ENCODE results near the gene CUEDC2. TPM values are rescaled to one million over a fixed set of nuclear protein-coding genes. Genes with fewer than 3 reads are reported as not detected.

CUEDC2 gene
- total and polyA plus RNA-seq, 5 donors: 68.7 to 94.6 (median 73.1) TPM

DNA sequence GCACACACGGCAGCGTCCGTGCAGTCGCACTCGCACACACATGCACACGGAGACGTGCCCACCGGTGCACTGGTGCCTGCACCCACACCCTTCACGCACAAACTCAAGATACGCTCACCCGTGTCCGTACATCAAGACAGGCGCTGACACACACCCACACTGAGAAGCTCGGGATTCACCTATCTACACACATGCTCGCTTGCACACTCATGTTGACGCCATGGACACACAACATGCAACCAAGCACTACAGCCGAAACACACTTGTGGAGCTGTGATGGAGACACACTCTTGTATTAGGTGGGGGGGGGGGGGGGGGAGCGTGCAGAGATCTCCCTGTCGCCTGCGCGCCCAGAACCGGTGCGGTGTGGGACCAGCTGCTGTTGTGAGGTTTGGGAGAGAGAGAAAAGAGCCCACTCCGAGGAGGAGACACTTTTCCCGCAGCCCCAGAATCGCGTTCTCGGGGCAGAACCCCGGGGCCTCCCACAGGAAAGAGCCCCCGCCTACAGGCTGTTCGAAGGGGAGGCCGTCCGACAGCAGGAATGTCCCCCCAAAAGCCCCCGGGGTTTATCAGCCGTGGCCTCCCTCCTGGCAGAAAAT, 37.5 kb downstream of the CUEDC2 start:
- WGBS: under 1% methylated on average over 35 of the region's 35 CpGs
- H3K27ac ChIP-seq (ENCODE audit: low read length): peak overlapping the region; percentile 97
- peak overlapping the region; percentile 78 for H3K4me3 ChIP-seq (ENCODE audit: low read length)
- no peak for DNase-seq
- H3K4me1 ChIP-seq (ENCODE audit: control insufficient read depth, insufficient read depth, low read length): peaks cover 2% of the 10 kb centered on the region
- H3K9me3 ChIP-seq (ENCODE audit: control insufficient read depth, low read length): no peaks in the 10 kb centered on the region
- ATAC-seq: peak in 1 of 2 donors; percentile 0
- intact Hi-C loops (cut with DNase I): loop anchor here in 2 of 4 donors (5.0 to 10.0 kb wide), 3 partner anchors 168 to 190 kb away; partner anchors contain the start of gene ELOVL3 (in 1 of the 2)
- no peaks in the 10 kb centered on the region for H3K27me3 ChIP-seq (ENCODE audit: control insufficient read depth, insufficient read depth)

DNA sequence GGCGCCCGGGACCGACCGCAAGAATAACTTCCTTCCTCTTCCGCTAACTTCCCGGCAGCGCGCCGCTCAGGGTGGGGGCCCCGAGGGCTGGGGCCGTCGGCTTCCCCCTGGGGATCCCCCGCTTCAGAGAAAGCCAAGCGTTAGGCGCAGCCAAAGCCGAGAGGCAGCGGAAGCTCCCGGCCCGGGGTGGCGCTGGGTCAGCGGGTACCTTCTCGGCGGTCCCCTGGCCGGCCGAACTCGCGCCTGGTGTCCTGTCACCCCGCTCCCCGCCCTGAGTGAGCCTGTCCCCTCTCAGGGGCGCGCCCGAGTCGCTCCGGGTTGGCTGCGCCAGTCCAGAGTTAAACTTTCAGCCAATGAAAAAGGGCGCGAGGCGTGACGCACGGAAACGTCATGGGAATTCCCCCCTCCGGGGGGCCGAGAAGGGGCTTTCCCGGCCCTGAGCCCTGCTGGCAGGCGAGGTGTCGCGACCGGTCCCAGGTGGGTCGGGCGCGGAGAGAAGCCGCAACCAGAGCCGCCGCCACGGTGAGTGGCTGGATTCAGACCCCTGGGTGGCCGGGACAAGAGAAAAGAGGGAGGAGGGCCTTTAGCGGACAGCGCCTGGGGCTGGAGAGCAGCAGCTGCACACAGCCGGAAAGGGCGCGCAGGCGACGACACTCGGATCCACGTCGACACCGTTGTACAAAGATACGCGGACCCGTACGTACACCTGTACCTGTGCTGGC, 38.1 kb downstream of the CUEDC2 start:
- Histone ChIP-seq H3K27me3 (ENCODE audit: control insufficient read depth, insufficient read depth) (no peaks in the 10 kb centered on the region), H3K4me1 (ENCODE audit: control insufficient read depth, insufficient read depth, low read length) (peaks cover 2% of the 10 kb centered on the region), H3K27ac (ENCODE audit: low read length) (peak overlapping the region; percentile 97), H3K9me3 (ENCODE audit: control insufficient read depth, low read length) (no peaks in the 10 kb centered on the region), H3K4me3 (ENCODE audit: low read length) (peak overlapping the region; percentile 78)
- DNase-seq (peak; percentile 97 to 98 (median 97)), ATAC-seq (peak; percentile 94 to 95)
- intact Hi-C loops (cut with DNase I): loop anchor here in 1 of 4 donors (10.0 kb wide), 1 partner anchor 191 kb away; no protein-coding TSS in a partner anchor
- WGBS: under 1% methylated on average over 71 of the region's 71 CpGs

DNA sequence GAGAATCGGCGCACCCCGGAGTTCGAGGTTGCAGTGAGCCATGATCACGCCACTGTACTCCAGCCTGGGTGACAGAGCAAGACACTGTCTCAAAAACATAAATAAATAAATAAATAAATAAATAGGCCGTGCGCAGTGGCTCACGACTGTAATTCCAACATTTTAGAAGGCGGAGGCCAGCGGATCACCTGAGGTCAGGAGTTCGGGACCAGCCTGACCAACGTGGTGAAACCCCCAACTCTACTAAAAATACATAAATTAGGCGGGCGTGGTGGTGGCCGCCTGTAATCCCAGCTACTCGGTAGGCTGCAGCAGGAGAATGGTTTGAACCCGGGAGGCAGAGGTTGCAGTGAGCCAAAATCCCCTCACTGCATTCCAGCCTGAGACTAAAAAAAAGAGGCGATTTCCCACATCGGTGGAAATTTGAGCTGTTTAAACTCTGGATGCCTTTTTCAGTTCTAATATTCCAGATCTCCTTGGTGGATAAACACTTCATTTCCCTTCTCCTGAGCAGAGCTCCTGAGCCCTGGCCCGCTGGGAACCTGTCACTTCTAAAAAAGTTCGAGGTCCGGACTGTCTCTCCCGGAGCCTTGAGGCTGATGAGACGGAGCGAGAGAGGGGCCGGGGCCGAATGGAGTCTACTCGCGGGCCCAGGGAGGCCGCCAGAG, 38.8 kb downstream of the CUEDC2 start:
- 36% methylated on average over 30 of the region's 30 CpGs for WGBS
- H3K4me3 ChIP-seq (ENCODE audit: low read length): peak overlapping the region; percentile 78
- ATAC-seq: no peak
- intact Hi-C loops (cut with DNase I): loop anchor here in 1 of 4 donors (10.0 kb wide), 1 partner anchor 191 kb away; no protein-coding TSS in a partner anchor
- no peaks in the 10 kb centered on the region for H3K9me3 ChIP-seq (ENCODE audit: control insufficient read depth, low read length)
- DNase-seq: no peak
- peak overlapping the region; percentile 97 for H3K27ac ChIP-seq (ENCODE audit: low read length)
- peaks cover 2% of the 10 kb centered on the region for H3K4me1 ChIP-seq (ENCODE audit: control insufficient read depth, insufficient read depth, low read length)
- no peaks in the 10 kb centered on the region for H3K27me3 ChIP-seq (ENCODE audit: control insufficient read depth, insufficient read depth)

DNA sequence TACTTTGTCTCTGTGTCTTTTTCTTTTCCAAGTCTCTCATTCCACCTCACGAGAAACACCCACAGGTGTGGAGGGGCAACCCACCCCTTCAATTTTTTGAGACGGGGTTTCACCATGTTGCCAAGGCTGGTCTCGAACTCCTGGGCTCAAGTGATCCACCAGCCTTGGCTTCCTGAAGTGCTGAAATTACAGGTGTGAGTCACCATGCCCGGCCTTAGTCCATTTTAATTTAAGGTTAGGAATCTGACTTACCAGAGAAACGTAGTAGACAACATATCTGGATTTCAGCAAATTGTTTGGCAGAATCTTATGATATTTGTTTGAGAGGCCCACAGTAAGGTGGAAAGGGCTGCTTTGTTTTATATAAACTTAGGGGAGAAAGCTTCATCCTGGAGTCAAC, 40.1 kb downstream of the CUEDC2 start:
- intact Hi-C loops (cut with DNase I): loop anchor here in 1 of 4 donors (10.0 kb wide), 1 partner anchor 192 kb away; no protein-coding TSS in a partner anchor
- Histone ChIP-seq H3K9me3 (ENCODE audit: control insufficient read depth, low read length) (no peaks in the 10 kb centered on the region), H3K27ac (ENCODE audit: low read length) (no peak overlapping the region), H3K27me3 (ENCODE audit: control insufficient read depth, insufficient read depth) (no peaks in the 10 kb centered on the region), H3K4me1 (ENCODE audit: control insufficient read depth, insufficient read depth, low read length) (peaks cover 2% of the 10 kb centered on the region), H3K4me3 (ENCODE audit: low read length) (no peak overlapping the region)
- DNase-seq (no peak), ATAC-seq (no peak)
- WGBS: 86% methylated on average over 5 of the region's 5 CpGs

GRCh38 chr10:102389894-102390293, 42.5 kb downstream of the CUEDC2 start:
- whole genome bisulfite sequencing: 89% methylated on average over 3 of the region's 3 CpGs
- Histone ChIP-seq H3K27ac (ENCODE audit: low read length) (no peak overlapping the region), H3K27me3 (ENCODE audit: control insufficient read depth, insufficient read depth) (no peaks in the 10 kb centered on the region), H3K4me1 (ENCODE audit: control insufficient read depth, insufficient read depth, low read length) (peaks cover under 1% of the 10 kb centered on the region), H3K4me3 (ENCODE audit: low read length) (no peak overlapping the region), H3K9me3 (ENCODE audit: control insufficient read depth, low read length) (no peaks in the 10 kb centered on the region)
- ATAC-seq: no peak
- intact Hi-C loops (cut with DNase I): loop anchor here in 1 of 4 donors (10.0 kb wide), 1 partner anchor 195 kb away; no protein-coding TSS in a partner anchor
- DNase-seq: no peak

DNA sequence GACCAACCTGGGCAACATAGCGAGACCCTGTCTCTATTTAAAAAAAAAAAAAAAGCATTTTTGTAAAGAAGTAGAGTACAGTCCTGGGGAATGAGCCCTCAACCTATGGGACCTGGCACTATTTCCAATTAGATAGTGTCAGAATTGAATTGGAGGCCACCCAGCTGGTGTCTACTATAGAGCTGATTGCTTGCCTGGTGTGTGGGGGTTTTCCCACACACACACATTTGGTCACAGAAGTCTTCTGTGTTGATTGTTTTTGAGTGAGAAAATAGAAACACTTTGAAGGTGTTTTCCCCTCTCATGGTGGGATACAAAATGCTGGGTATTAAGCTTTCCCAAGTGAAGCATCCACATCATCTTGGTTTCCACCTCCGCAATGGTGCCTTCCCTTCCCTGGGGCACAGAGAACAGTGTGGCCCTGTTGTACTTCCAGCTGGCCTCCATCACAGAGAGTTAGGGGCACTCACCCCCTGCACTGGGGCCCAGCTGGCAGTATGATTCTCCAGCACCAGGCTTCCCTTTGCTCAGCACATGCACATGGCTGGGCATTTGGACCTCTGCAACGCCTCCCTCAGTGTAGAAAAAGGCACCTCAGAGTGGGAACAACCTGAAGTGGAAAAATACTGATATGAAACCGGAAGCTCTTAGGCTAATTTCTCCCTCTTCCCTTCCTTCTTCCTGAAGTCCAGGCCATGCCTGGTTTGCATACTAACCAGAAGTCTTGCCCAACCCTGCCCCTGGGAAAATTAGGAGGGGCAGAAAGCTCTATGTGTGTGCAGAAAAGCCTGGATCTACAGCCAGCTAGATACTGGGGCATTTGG, 47.6 kb downstream of the CUEDC2 start:
- intact Hi-C loops (cut with DNase I): no loop called here
- WGBS: 59% methylated on average over 4 of the region's 4 CpGs
- no peak overlapping the region for H3K27ac ChIP-seq (ENCODE audit: low read length)
- DNase-seq: peak in 2 of 3 donors; percentile 67 to 79
- peak; percentile 74 to 82 for ATAC-seq
- H3K4me3 ChIP-seq (ENCODE audit: low read length): no peak overlapping the region
- H3K9me3 ChIP-seq (ENCODE audit: control insufficient read depth, low read length): no peaks in the 10 kb centered on the region
- peaks cover 2% of the 10 kb centered on the region for H3K4me1 ChIP-seq (ENCODE audit: control insufficient read depth, insufficient read depth, low read length)
- H3K27me3 ChIP-seq (ENCODE audit: control insufficient read depth, insufficient read depth): no peaks in the 10 kb centered on the region

- 39% methylated on average over 6 of the region's 6 CpGs for WGBS
- ATAC-seq (peak in 1 of 2 donors; percentile 12), DNase-seq (no peak)
- no peak overlapping the region for H3K4me3 ChIP-seq (ENCODE audit: low read length)
- H3K9me3 ChIP-seq (ENCODE audit: control insufficient read depth, low read length): no peaks in the 10 kb centered on the region
- H3K27me3 ChIP-seq (ENCODE audit: control insufficient read depth, insufficient read depth): no peaks in the 10 kb centered on the region
- intact Hi-C loops (cut with DNase I): no loop called here
- peaks cover 2% of the 10 kb centered on the region for H3K4me1 ChIP-seq (ENCODE audit: control insufficient read depth, insufficient read depth, low read length)
- no peak overlapping the region for H3K27ac ChIP-seq (ENCODE audit: low read length)
These were observed 48.3 kb downstream of the CUEDC2 start for GRCh38 chr10:102384053-102384452.

DNA sequence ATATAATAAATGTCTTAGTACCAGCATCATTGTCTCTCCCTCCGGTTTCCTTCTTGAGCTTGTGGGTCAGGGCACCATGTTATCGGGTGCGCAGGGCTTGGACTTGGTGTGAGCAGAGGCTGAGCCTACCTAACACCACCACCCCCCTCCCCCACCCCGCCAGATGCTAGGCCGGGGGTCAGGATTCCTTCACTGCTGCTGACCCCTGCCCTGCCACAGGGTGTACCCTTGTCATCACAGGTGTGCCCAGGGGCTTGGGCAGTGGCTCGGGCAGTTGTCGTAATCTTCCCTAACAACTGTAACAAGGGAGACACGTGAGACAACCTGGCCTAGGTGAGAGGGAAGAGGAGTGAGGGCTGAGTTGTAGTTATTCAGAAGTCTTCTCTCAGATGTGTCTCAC, 49.5 kb downstream of the CUEDC2 start:
- Histone ChIP-seq H3K4me3 (ENCODE audit: low read length) (no peak overlapping the region), H3K27me3 (ENCODE audit: control insufficient read depth, insufficient read depth) (no peaks in the 10 kb centered on the region), H3K27ac (ENCODE audit: low read length) (no peak overlapping the region), H3K4me1 (ENCODE audit: control insufficient read depth, insufficient read depth, low read length) (peaks cover 2% of the 10 kb centered on the region), H3K9me3 (ENCODE audit: control insufficient read depth, low read length) (no peaks in the 10 kb centered on the region)
- ATAC-seq (no peak), DNase-seq (no peak)
- intact Hi-C loops (cut with DNase I): no loop called here
- 93% methylated on average over 8 of the region's 8 CpGs for WGBS

DNA sequence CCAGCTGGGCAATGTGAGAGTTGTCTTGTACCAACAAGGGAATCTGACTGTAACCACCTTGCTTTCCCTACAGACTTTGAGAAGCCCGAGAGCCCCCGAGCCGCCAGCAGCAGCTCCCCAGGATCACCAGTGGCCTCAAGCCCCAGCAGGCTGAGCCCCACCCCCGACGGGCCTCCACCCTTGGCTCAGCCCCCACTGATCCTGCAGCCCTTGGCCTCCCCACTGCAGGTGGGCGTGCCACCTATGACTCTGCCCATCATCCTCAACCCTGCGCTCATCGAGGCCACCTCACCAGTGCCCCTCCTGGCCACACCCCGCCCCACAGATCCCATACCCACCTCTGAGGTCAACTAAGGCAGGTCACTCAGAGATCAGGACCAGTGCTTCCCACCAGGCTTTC, 50.4 kb downstream of the CUEDC2 start:
- intact Hi-C loops (cut with DNase I): no loop called here
- no peaks in the 10 kb centered on the region for H3K27me3 ChIP-seq (ENCODE audit: control insufficient read depth, insufficient read depth)
- no peak overlapping the region for H3K4me3 ChIP-seq (ENCODE audit: low read length)
- ATAC-seq (peak; percentile 6 to 13), DNase-seq (peak in 1 of 3 donors; percentile 55)
- 86% methylated on average over 9 of the region's 9 CpGs for WGBS
- H3K9me3 ChIP-seq (ENCODE audit: control insufficient read depth, low read length): no peaks in the 10 kb centered on the region
- no peak overlapping the region for H3K27ac ChIP-seq (ENCODE audit: low read length)
- peaks cover 2% of the 10 kb centered on the region for H3K4me1 ChIP-seq (ENCODE audit: control insufficient read depth, insufficient read depth, low read length)

DNA sequence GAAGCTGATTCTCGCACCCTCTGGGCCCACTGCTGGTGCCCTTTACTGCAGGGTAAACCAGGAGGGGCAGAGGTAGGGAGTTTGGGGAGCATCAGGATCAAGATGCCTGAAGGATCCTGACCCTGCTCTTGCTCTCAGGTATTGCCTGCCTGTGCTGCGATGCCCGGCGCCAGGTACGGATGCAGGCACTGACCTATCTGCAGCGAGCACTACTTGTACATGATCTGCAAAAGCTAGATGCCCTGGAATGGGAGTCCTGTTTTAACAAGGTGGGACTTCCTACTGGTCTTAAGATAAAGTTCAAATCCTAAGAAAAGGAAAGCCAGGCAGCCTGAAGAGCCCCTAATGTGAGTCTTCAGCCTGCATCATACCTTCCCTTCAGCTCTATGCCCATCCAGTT, 53.0 kb downstream of the CUEDC2 start:
- intact Hi-C loops (cut with DNase I): no loop called here
- DNase-seq: no peak
- no peaks in the 10 kb centered on the region for H3K27me3 ChIP-seq (ENCODE audit: control insufficient read depth, insufficient read depth)
- no peaks in the 10 kb centered on the region for H3K4me1 ChIP-seq (ENCODE audit: control insufficient read depth, insufficient read depth, low read length)
- no peak overlapping the region for H3K4me3 ChIP-seq (ENCODE audit: low read length)
- H3K9me3 ChIP-seq (ENCODE audit: control insufficient read depth, low read length): no peaks in the 10 kb centered on the region
- H3K27ac ChIP-seq (ENCODE audit: low read length): no peak overlapping the region
- ATAC-seq: no peak
- 93% methylated on average over 6 of the region's 6 CpGs for WGBS
